ENCODE measurements around the gene TRPM2.

DNA sequence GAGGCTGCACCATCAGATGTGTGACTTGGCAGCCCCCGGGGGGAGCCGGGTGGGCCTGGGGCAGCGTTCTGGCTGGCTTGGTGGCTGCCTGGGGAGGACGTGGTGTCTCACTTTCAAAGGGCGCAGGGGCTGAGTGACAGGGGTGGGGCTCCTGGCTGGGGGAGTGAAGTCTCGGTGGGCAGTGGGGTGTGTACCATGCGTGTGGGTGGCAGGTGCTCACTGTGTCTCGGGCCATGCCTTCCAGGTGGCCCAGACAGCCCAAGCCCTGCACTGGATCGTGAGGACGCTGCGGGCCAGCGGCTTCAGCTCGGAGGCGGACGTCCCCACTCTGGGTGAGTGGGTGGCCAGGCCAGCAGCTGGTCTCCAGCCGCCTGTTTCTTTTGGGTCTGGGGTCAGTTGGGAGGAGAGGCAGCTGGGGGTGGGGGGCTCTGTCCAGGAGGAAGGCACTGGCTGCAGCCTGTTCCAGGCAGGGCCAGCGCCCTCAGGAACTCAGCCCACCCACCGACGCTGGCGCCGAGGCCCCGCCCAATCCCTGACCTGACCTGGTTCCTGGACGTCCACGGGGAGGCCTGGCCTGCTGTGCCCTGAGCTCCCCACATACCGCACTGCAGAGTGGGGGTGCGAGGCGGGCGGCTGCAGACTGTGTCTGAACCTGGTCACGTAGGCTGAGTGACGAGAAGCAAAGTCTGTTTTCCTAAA lies 71.3 kb downstream of the TRPM2 start:
- no peak for TF ChIP-seq FOS (IDR thresholded peaks at IDR 0.05; ENCODE audit: borderline replicate concordance, insufficient read depth, low read length)
- TF ChIP-seq, protein P1, sequence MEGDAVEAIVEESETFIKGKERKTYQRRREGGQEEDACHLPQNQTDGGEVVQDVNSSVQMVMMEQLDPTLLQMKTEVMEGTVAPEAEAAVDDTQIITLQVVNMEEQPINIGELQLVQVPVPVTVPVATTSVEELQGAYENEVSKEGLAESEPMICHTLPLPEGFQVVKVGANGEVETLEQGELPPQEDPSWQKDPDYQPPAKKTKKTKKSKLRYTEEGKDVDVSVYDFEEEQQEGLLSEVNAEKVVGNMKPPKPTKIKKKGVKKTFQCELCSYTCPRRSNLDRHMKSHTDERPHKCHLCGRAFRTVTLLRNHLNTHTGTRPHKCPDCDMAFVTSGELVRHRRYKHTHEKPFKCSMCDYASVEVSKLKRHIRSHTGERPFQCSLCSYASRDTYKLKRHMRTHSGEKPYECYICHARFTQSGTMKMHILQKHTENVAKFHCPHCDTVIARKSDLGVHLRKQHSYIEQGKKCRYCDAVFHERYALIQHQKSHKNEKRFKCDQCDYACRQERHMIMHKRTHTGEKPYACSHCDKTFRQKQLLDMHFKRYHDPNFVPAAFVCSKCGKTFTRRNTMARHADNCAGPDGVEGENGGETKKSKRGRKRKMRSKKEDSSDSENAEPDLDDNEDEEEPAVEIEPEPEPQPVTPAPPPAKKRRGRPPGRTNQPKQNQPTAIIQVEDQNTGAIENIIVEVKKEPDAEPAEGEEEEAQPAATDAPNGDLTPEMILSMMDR (IDR thresholded peaks at IDR 0.05; ENCODE audit: extremely low read depth in 1 of 2, insufficient read depth in 1 of 2, low read depth in 1 of 2, low read length in 2 of 2) = no peak
- no peak for TF ChIP-seq GATA2 (IDR thresholded peaks at IDR 0.05; ENCODE audit: insufficient read depth, insufficient read length, low read depth, low read length)
- TF ChIP-seq EZH2 (IDR thresholded peaks at IDR 0.05; ENCODE audit: borderline replicate concordance, low read depth, low read length, severe bottlenecking) = no peak
- TF ChIP-seq POLR2AphosphoS5 (IDR thresholded peaks at IDR 0.05; ENCODE audit: insufficient read depth, low read depth, low read length) = no peak
- no peak for TF ChIP-seq POLR2A (IDR thresholded peaks at IDR 0.05; ENCODE audit: low read depth, low read length)
- TF ChIP-seq, protein P2, sequence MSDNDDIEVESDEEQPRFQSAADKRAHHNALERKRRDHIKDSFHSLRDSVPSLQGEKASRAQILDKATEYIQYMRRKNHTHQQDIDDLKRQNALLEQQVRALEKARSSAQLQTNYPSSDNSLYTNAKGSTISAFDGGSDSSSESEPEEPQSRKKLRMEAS (IDR thresholded peaks at IDR 0.05; ENCODE audit: insufficient read depth, insufficient read length) = no peak

Data from endothelial cell of umbilical vein (primary cell).